Transverse colon (tissue), 4 donors: ENCODE measurements around the gene ADNP. TPM values are rescaled to one million over a fixed set of nuclear protein-coding genes. Genes with fewer than 3 reads are reported as not detected.
A peak's percentile ranks its signal among the peaks of the same experiment; 100 is the strongest.

Experiments
- DNase-seq: peaks from one replicate; pipeline ENCODE4 v3.0.0-alpha.2; 2019
- H3K27ac ChIP-seq, 4 donors: fragments of 200-600 bp; sonication (generic); 2 replicates each; pipeline ENCODE4 v1.5.1; 2016 to 2018; ENCODE audit warnings: inconsistent platforms in 4 of 4
- H3K27me3 ChIP-seq: fragments of 200-600 bp; sonication (generic); 2 replicates; pipeline ENCODE4 v1.5.1; 2017; ENCODE audit warnings: inconsistent platforms
- H3K36me3 ChIP-seq, 4 donors: fragments of 200-600 bp; sonication (generic); 2 replicates each; pipeline ENCODE4 v1.5.1; 2017 to 2019; ENCODE audit warnings: inconsistent platforms in 4 of 4
- H3K4me1 ChIP-seq, 4 donors: fragments of 200-600 bp; sonication (generic); 2 replicates each; pipeline ENCODE4 v1.5.1; 2017 to 2020; ENCODE audit warnings: inconsistent platforms in 4 of 4
- H3K4me3 ChIP-seq, 4 donors: fragments of 200-600 bp; sonication (generic); 1 replicate in 1 of 4; 2 replicates in 3 of 4; pipeline versions ENCODE4 v1.5.1 to v1.6.1; 2017 to 2019; ENCODE audit warnings: inconsistent platforms in 4 of 4
- H3K9me3 ChIP-seq, 2 donors: fragments of 200-600 bp; sonication (generic); 2 replicates each; pipeline ENCODE4 v1.5.1; 2017 to 2019; ENCODE audit warnings: inconsistent platforms in 2 of 2
- EP300 ChIP-seq: sonication (generic); formaldehyde crosslinking; IDR thresholded peaks from one replicate; pipeline ENCODE4 v1.6.1; 2017; ENCODE audit warnings: antibody characterized with exemption, low read depth
- POLR2A ChIP-seq: fragments of 450-650 bp; IDR thresholded peaks from one replicate; pipeline ENCODE4 v1.6.1; 2016; ENCODE audit warnings: antibody characterized with exemption, mild to moderate bottlenecking, moderate library complexity
- POLR2AphosphoS5 ChIP-seq, 3 donors: sonication (generic); formaldehyde crosslinking; IDR thresholded peaks; one replicate each; pipeline ENCODE4 v1.6.1; 2016; ENCODE audit warnings: antibody characterized with exemption in 3 of 3
- WGBS, 2 donors: methylation state at CpG; one replicate each; pipeline ENCODE4 v1.1.5; 2018; ENCODE audit warnings: low coverage in 1 of 2; 5-methylcytosine and 5-hydroxymethylcytosine counted together
- in situ Hi-C, 4 donors: fragments of 200-750 bp; cut with MboI; loops; one replicate each; pipeline versions ENCODE4 v1.15.0 to v1.15.1; 2017; ENCODE audit warnings: low sequenced_read_pairs in 3 of 4, low pct_ligation_motif_present in 1 of 4, low pct_unique_long_range_greater_than_20kb in 1 of 4
- intact Hi-C: fragments of 100-400 bp; cut with DNase I; formaldehyde crosslinking; loops from one replicate; pipeline ENCODE4 v1.15.1; 2023; ENCODE audit warnings: low total_unique reads
- total RNA-seq, 4 donors: library from RNA; depleted of rRNA; stranded (reverse); fragments of >200 nt; gene quantifications; one replicate each; pipeline ENCODE4 v1.1.0, GENCODE V29; 2016
- TF ChIP-seq, protein P1 (sequence below), 5 experiments: fragments of 200-600 bp in 3 of 5; fragments of 450-650 bp in 2 of 5; sonication (generic) in 3 of 5; IDR thresholded peaks; 1 replicate in 2 of 5; 2 replicates in 3 of 5; pipeline ENCODE4 v1.5.1; 2016 to 2017; ENCODE audit warnings: antibody characterized with exemption in 5 of 5, inconsistent platforms in 3 of 5, mild to moderate bottlenecking in 2 of 5, moderate library complexity in 1 of 5

The ADNP gene
- total RNA-seq, 4 donors from 2014 or later = 34.8 to 65.7 (median 42.5) TPM

- Histone ChIP-seq H3K4me3 (peak overlapping the region; percentile 37 to 83 (median 72)), H3K4me1 (peaks cover 22 to 46% (median 29%) of the 10 kb centered on the region in 4 donors), H3K9me3 (no peaks in the 10 kb centered on the region), H3K27me3 (no peaks in the 10 kb centered on the region), H3K36me3 (peaks cover 0 to 23% (median 11%) of the 10 kb centered on the region in 4 donors), H3K27ac (peak overlapping the region; percentile 97 to 98 (median 98))
- in situ Hi-C loops (loop anchor here in 3 of 4 donors (5.0 to 10.0 kb wide), 2 partner anchors 136 to 139 kb away; partner anchors contain the start of gene BCAS4 (in 2 of the 3)), intact Hi-C loops (loop anchor here (2.0 kb wide), 1 partner anchor 136 kb away; the partner anchor contains the start of gene BCAS4)
- DNase-seq = no peak
- 0% methylated on average over 37 of the region's 45 CpGs; no CpG with 5 or more reads in 1 of the 2 donors for WGBS, 2 donors
- TF ChIP-seq POLR2AphosphoS5 (IDR thresholded peaks at IDR 0.05) (no peak), POLR2A (no peak), EP300 (no peak)
- TF ChIP-seq, protein P1, sequence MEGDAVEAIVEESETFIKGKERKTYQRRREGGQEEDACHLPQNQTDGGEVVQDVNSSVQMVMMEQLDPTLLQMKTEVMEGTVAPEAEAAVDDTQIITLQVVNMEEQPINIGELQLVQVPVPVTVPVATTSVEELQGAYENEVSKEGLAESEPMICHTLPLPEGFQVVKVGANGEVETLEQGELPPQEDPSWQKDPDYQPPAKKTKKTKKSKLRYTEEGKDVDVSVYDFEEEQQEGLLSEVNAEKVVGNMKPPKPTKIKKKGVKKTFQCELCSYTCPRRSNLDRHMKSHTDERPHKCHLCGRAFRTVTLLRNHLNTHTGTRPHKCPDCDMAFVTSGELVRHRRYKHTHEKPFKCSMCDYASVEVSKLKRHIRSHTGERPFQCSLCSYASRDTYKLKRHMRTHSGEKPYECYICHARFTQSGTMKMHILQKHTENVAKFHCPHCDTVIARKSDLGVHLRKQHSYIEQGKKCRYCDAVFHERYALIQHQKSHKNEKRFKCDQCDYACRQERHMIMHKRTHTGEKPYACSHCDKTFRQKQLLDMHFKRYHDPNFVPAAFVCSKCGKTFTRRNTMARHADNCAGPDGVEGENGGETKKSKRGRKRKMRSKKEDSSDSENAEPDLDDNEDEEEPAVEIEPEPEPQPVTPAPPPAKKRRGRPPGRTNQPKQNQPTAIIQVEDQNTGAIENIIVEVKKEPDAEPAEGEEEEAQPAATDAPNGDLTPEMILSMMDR (IDR thresholded peaks at IDR 0.05) = no peak
Observed at GRCh38 chr20:50930976-50931305, 296 bp downstream of the ADNP start.

DNA sequence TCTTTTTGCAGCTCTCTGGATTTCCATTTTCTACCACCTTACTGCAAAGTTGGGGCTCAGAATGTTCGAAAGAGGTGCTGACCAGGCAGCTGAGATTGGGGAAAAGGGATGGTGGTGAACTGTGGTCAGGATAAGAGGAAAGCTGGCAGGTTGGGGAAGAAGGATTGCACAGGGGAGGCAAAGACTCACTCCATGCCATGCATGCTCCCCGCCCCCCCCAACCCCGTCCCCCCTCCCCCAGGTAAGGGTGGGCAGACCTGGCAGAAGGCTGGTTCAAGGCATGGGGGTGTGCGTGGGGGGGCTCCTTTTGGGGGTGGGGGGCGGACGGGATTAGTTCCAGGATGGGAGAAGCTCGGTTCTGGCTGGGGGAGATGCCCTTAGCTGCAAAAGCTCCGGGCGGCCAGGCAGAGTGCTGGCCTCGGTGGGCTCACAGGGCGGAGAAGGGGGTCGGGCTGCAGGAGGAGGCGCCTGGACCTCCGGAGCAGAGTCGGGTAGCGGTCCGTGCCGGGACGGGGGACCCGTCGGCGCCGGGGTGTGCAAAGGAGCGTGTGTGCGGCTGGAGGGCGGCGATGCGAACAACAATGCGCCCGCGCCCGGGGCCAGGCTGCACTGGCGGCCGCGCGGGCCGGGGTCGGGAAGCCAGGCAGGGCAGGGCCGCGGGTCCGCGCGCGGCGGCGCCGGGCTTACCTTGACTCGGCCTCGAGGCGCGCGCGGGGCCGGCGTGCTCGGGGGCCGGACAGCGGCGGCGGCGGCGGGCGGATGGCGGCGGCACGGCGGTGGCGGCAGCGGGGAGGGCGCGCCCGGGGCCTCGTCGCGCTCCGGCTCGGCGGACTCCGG, 880 bp downstream of the ADNP start:
- H3K27ac ChIP-seq = peak overlapping the region; percentile 97 to 98 (median 98)
- H3K27me3 ChIP-seq = no peaks in the 10 kb centered on the region
- peak; percentile 26 for DNase-seq
- H3K9me3 ChIP-seq = no peaks in the 10 kb centered on the region
- peak overlapping the region; percentile 64 to 87 (median 82) for H3K4me3 ChIP-seq
- no peak for TF ChIP-seq EP300
- no peak for TF ChIP-seq POLR2AphosphoS5 (IDR thresholded peaks at IDR 0.05)
- TF ChIP-seq, protein P1 (IDR thresholded peaks at IDR 0.05) = no peak
- no peak for TF ChIP-seq POLR2A
- in situ Hi-C loops = loop anchor here in 3 of 4 donors (5.0 to 10.0 kb wide), 2 partner anchors 136 to 138 kb away; partner anchors contain the start of gene BCAS4 (in 2 of the 3)
- WGBS, 2 donors = 0% methylated on average over 1 to 68 of the region's 79 CpGs
- H3K4me1 ChIP-seq = peaks cover 26 to 52% (median 29%) of the 10 kb centered on the region in 4 donors
- intact Hi-C loops = loop anchor here (2.0 kb wide), 1 partner anchor 136 kb away; the partner anchor contains the start of gene BCAS4
- H3K36me3 ChIP-seq = peaks cover 0 to 17% (median 8%) of the 10 kb centered on the region in 4 donors

GRCh38 chr20:50929299-50930138, 1.7 kb downstream of the ADNP start:
- Histone ChIP-seq H3K27ac (peak overlapping the region; percentile 86 to 98 (median 98)), H3K27me3 (no peaks in the 10 kb centered on the region), H3K9me3 (no peaks in the 10 kb centered on the region), H3K36me3 (peaks cover 0 to 14% (median 4%) of the 10 kb centered on the region in 4 donors), H3K4me3 (peak overlapping the region; percentile 64 to 87 (median 81)), H3K4me1 (peaks cover 26 to 61% (median 30%) of the 10 kb centered on the region in 4 donors)
- peak; percentile 94 for DNase-seq
- intact Hi-C loops = loop anchor here (2.0 kb wide), 1 partner anchor 135 kb away; the partner anchor contains the start of gene BCAS4
- WGBS, 2 donors = 9 to 18% methylated on average over 8 to 13 of the region's 13 CpGs
- in situ Hi-C loops = loop anchor here in 3 of 4 donors (5.0 to 10.0 kb wide), 2 partner anchors 135 to 137 kb away; partner anchors contain the start of gene BCAS4 (in 2 of the 3)
- TF ChIP-seq, protein P1 (IDR thresholded peaks at IDR 0.05) = peak; percentile 82 to 98 (median 88)
- TF ChIP-seq EP300 = no peak
- no peak for TF ChIP-seq POLR2A
- peak in 2 of 3 donors; percentile 59 to 70 for TF ChIP-seq POLR2AphosphoS5 (IDR thresholded peaks at IDR 0.05)
